Ammon's horn (tissue), 1 donor: ENCODE results near the gene CFAP54.
"Not testable (repeated sequence)": the region's sequence is repeated elsewhere in the genome, so short reads cannot be mapped to it uniquely, and the experiment has no call there.

ENCODE experiments used
- DNase-seq: peaks from one replicate; pipeline ENCODE4 v3.0.0-alpha.2; 2016; ENCODE audit warnings: low spot score

The CFAP54 gene

GRCh38 chr12:96623656-96624217, 134.4 kb downstream of the CFAP54 start:
- DNase-seq = no peak

- no peak for DNase-seq
Measured at GRCh38 chr12:96635844-96636243, 146.5 kb downstream of the CFAP54 start.

- DNase-seq = no peak
Measured at GRCh38 chr12:96636895-96637294, 147.5 kb downstream of the CFAP54 start.

GRCh38 chr12:96648923-96649322, 159.5 kb downstream of the CFAP54 start:
- no peak for DNase-seq

GRCh38 chr12:96652870-96653269, 163.5 kb downstream of the CFAP54 start:
- no peak for DNase-seq

- DNase-seq = no peak
Measured at GRCh38 chr12:96658075-96658474, 168.7 kb downstream of the CFAP54 start.

GRCh38 chr12:96669786-96670185, 180.4 kb downstream of the CFAP54 start:
- no peak for DNase-seq

GRCh38 chr12:96670334-96670899, 181.0 kb downstream of the CFAP54 start:
- no peak for DNase-seq

- not testable (repeated sequence) for DNase-seq
Measured at GRCh38 chr12:96675519-96675918, 186.1 kb downstream of the CFAP54 start.

- DNase-seq = no peak
Measured at GRCh38 chr12:96677363-96677762, 188.0 kb downstream of the CFAP54 start.

GRCh38 chr12:96687719-96688118, 198.3 kb downstream of the CFAP54 start:
- no peak for DNase-seq

GRCh38 chr12:96698521-96698920, 209.1 kb downstream of the CFAP54 start:
- DNase-seq = no peak

- DNase-seq = no peak
Measured at GRCh38 chr12:96698965-96699364, 209.6 kb downstream of the CFAP54 start.

GRCh38 chr12:96701856-96702255, 212.5 kb downstream of the CFAP54 start:
- DNase-seq = no peak

GRCh38 chr12:96710127-96710745, 220.9 kb downstream of the CFAP54 start:
- no peak for DNase-seq

GRCh38 chr12:96711364-96711763, 222.0 kb downstream of the CFAP54 start:
- DNase-seq = no peak

GRCh38 chr12:96714199-96714598, 224.8 kb downstream of the CFAP54 start:
- no peak for DNase-seq

GRCh38 chr12:96719660-96720362, 230.4 kb downstream of the CFAP54 start:
- no peak for DNase-seq

- DNase-seq = no peak
Measured at GRCh38 chr12:96720363-96720705, 231.0 kb downstream of the CFAP54 start.

- DNase-seq = not testable (repeated sequence)
Measured at GRCh38 chr12:96729466-96729865, 240.1 kb downstream of the CFAP54 start.

GRCh38 chr12:96729886-96730285, 240.5 kb downstream of the CFAP54 start:
- no peak for DNase-seq

GRCh38 chr12:96743606-96744005, 254.2 kb downstream of the CFAP54 start:
- no peak for DNase-seq

- no peak for DNase-seq
Measured at GRCh38 chr12:96749999-96750398, 260.6 kb downstream of the CFAP54 start.
